ENCODE results near the gene SLAMF6. TPM values are rescaled to one million over a fixed set of nuclear protein-coding genes. Genes with fewer than 3 reads are reported as not detected.
A peak's percentile ranks its signal among the peaks of the same experiment; 100 is the strongest.
"Not testable (repeated sequence)": the region's sequence is repeated elsewhere in the genome, so short reads cannot be mapped to it uniquely, and the experiment has no call there.

SLAMF6 gene
- 1 to 10 TPM in 1 of 2 donors, under 1 TPM in 1; 0.62 to 1.2 TPM for total RNA-seq
- long read RNA-seq, donor 1, partial matches to known transcripts = 0 of 1 reads
- long read RNA-seq, donor 1, other reads (novel, unspliced or antisense) = 1 of 1 reads
- long read RNA-seq, donor 2 = 0 reads

GRCh38 chr1:160522622-160523345 lies at the start of gene SLAMF6:
Gene SLAMF6 (minus strand): TSS chr1:160523255. CDS start chr1:160523192, 63 bp downstream.
- DNase-seq (ENCODE audit: low spot score) = no peak

GRCh38 chr1:160570840-160571239 lies 47.8 kb upstream of the SLAMF6 start:
- DNase-seq (ENCODE audit: low spot score) = no peak
- intact Hi-C loops (cut with DNase I) = no loop called here

More at GRCh38 chr1:160522622-160523345, at the start of gene SLAMF6:
- intact Hi-C loops (cut with DNase I) = no loop called here

- DNase-seq (ENCODE audit: low spot score) = no peak
Observed at GRCh38 chr1:160569806-160570205, 46.8 kb upstream of the SLAMF6 start.

GRCh38 chr1:160567858-160568682 lies 45.0 kb upstream of the SLAMF6 start:
- DNase-seq (ENCODE audit: low spot score) = no peak
- intact Hi-C loops (cut with DNase I) = no loop called here

More at GRCh38 chr1:160569806-160570205, 46.8 kb upstream of the SLAMF6 start:
- intact Hi-C loops (cut with DNase I) = no loop called here

- DNase-seq (ENCODE audit: low spot score) = no peak
- intact Hi-C loops (cut with DNase I) = no loop called here
Observed at GRCh38 chr1:160567341-160567740, 44.3 kb upstream of the SLAMF6 start.

- DNase-seq (ENCODE audit: low spot score) = no peak
- intact Hi-C loops (cut with DNase I) = no loop called here
Observed at GRCh38 chr1:160565564-160565963, 42.5 kb upstream of the SLAMF6 start.

- DNase-seq (ENCODE audit: low spot score); intact Hi-C loops (cut with DNase I): not testable (repeated sequence)
Observed at GRCh38 chr1:160563230-160563629, 40.2 kb upstream of the SLAMF6 start.

- intact Hi-C loops (cut with DNase I); DNase-seq (ENCODE audit: low spot score): not testable (repeated sequence)
Observed at GRCh38 chr1:160562745-160563144, 39.7 kb upstream of the SLAMF6 start.

GRCh38 chr1:160560806-160561205 lies 37.8 kb upstream of the SLAMF6 start:
- intact Hi-C loops (cut with DNase I) = no loop called here
- DNase-seq (ENCODE audit: low spot score) = no peak

GRCh38 chr1:160560045-160560705 lies 37.1 kb upstream of the SLAMF6 start:
- DNase-seq (ENCODE audit: low spot score) = no peak
- intact Hi-C loops (cut with DNase I) = no loop called here

GRCh38 chr1:160559437-160559836 lies 36.4 kb upstream of the SLAMF6 start:
- intact Hi-C loops (cut with DNase I) = not testable (repeated sequence)

GRCh38 chr1:160558660-160559380 lies 35.8 kb upstream of the SLAMF6 start:
- no peak for DNase-seq (ENCODE audit: low spot score)
- intact Hi-C loops (cut with DNase I) = no loop called here

More at GRCh38 chr1:160559437-160559836, 36.4 kb upstream of the SLAMF6 start:
- DNase-seq (ENCODE audit: low spot score) = not testable (repeated sequence)

- DNase-seq (ENCODE audit: low spot score) = no peak
- intact Hi-C loops (cut with DNase I) = no loop called here
Observed at GRCh38 chr1:160553778-160554177, 30.7 kb upstream of the SLAMF6 start.

GRCh38 chr1:160552425-160552824 lies 29.4 kb upstream of the SLAMF6 start:
- intact Hi-C loops (cut with DNase I) = no loop called here
- DNase-seq (ENCODE audit: low spot score) = no peak

- peak; percentile 74 for DNase-seq (ENCODE audit: low spot score)
- intact Hi-C loops (cut with DNase I) = no loop called here
Observed at GRCh38 chr1:160550572-160551034, 27.5 kb upstream of the SLAMF6 start.

GRCh38 chr1:160549665-160550006 lies 26.6 kb upstream of the SLAMF6 start:
- intact Hi-C loops (cut with DNase I) = no loop called here
- no peak for DNase-seq (ENCODE audit: low spot score)

- intact Hi-C loops (cut with DNase I) = no loop called here
- DNase-seq (ENCODE audit: low spot score) = no peak
Observed at GRCh38 chr1:160548960-160549664, 26.1 kb upstream of the SLAMF6 start.

GRCh38 chr1:160548183-160548582 lies 25.1 kb upstream of the SLAMF6 start:
- intact Hi-C loops (cut with DNase I) = no loop called here
- DNase-seq (ENCODE audit: low spot score) = no peak

All from posterior vena cava (tissue), 2 donors.